DMS114 treated with DMSO at 0.1 percent for 48 hours (cell line): Measurements from ENCODE around the gene ATG14.
A peak's percentile ranks its signal among the peaks of the same experiment; 100 is the strongest.
"Not testable (repeated sequence)": the region's sequence is repeated elsewhere in the genome, so short reads cannot be mapped to it uniquely, and the experiment has no call there.

Experiments used
- DNase-seq: peaks from one replicate; lab custom pipeline; 2025; ENCODE audit not compliant: unreplicated experiment; lab: John Stamatoyannopoulos, UW

Gene ATG14

DNA sequence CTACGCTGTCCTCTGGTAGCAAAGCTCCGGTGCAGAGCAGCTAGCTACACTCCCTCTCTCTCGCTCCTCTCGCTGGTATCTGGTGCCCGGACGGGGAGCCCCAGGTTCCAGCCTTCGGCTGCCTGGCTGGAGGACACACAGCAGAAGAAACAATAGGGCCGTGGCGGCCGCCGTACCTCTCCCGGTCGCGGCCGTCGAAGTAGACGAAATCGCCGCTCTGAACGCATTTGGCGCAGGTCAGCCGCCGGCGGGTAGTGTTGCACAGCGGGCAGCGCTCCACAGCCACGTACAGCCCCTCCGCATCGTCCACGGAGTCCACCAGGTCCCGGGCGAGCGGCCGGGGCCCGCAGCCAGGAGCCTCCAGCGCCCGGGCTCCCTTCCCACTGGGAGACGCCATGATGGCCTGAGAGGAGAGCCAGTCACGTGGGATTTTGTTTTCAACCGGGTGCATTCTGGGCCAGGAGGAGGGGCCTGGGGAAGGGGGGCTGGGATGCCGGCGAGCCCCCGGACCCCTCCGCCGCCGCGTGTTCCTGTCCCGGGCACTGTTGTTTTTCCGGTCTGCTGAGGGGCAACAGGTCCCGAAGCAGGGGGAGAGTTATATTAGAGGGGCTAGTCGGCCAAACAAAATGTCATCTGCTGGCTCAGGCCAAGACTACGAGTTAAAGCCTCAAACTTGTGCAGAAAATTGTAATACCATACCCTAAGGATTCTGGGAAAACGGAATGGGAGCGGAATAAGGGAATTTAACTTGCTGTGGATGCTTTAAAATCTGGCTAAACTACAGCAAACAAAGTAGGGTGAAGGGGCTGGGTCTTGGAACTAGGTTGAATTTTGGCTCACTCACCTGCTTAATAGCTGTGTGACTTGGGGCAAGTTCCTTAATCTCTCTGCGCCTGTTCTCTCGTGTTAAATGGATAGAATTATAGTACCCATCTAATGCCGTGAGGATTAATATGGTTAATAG, at the start of gene ATG14:
ATG14 (minus strand) TSS at position 405 of the 964 bp plus-strand sequence; CDS start at position 397, 8 bp downstream.
- peak; percentile 70 for DNase-seq

DNA sequence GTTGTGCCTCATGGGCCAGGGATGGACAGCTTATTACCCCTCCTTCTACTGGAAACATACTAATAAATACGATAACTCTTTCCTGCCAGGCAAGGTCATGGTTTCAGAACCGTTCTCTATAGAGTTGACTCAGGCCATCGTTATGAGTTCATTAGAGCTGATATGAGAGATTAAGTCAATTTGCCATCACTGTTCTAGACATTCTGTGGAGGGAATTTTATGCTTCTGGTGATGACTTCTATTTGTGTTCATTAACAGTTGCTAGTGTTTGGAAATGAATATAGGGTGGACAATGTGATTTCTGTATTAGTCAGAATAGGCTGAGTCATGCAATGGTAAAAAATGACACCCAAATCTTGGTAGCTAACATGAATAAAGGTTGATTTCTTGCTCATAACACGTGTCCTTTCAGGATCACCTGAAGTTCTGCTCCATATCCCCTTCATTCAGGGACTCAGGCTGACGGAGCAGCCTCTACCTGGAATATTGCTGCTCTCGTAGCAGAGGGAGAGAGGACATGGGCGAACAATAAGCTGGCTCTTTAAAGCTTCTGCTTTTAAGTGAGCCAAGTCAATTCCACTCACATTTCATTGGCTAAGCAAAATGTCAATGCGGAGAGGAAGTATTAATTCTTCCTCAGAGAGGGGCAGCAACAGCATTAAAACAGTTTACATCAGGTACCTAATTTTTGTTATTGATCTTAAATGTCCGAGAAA, 47.3 kb upstream of the ATG14 start:
- DNase-seq, result no peak

DNA sequence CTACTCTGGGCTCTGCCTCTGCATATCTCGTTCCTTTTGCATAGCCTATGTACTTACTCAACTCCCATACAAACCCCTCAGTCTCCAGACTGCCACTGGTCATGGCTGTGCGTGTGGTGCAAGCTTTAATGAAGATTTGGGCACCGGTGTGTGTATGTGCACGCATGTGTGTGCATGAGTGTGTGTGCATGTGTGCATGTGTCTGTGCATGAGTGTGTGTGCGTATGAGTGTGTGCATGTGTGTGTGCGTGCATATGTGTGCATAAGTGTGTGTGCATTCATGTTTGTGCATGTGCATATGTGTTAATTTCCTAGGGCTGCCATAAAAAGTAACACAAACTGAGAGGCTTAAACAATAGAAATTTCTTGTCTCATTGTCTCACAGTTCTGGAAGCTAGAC, 45.9 kb upstream of the ATG14 start:
- no peak for DNase-seq

GRCh38 chr14:55456411-55456810, 44.8 kb upstream of the ATG14 start:
- DNase-seq, result not testable (repeated sequence)

DNA sequence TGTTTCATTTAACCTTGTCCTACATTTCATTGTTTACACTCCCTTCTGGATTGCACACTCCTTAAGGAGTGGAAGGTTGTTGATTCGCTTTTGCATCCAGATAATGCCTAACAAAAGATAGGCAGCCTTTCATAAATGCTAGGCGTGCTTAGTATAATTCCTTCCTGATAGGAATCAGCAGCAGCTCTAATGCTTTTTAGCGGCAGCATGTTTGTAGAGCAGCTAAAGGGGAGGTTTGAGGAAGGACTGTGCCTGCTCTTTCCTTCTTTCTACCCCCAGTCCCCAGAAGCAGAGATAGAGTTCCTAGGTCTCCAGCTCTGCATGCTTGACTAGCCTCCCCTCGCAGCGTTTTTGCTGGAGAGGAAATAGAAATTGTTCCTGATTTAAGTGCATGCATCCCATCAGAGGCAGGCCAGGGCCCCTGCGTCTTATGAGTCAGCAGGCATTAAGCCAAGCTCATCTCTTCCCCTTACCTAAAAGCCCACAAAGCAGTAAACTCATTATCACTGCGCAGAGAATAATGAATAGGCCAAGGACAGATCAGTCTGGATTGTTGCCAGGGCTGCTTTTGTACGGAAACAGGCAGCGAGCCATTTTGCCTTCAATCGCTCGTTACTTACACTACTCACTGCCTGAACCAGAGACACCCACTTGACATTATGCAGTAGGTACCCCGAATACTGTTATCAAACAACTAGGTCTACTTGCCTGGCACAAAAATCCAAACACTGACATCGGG, 42.8 kb upstream of the ATG14 start:
- DNase-seq, result no peak

GRCh38 chr14:55451950-55452349, 40.3 kb upstream of the ATG14 start:
- DNase-seq, result no peak

DNA sequence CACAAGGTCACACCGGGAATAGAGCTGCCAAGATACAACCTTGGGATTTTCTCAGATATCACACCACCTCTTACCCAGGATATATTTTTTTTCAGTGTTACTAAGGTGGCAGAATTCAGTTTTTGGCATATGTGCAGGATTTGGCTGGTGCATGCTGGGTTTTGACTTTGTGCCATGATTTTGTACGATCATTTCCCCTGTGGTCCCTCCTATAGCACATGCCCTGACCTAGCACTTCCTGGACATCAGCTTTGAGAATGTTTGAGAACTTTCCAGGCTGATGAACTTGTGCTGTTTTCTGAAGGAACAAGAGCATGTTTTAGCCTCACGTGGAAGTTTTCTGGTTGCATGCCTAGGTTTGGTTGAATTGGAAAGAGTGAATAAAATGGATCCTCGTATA, 39.8 kb upstream of the ATG14 start:
- DNase-seq, result no peak

- no peak for DNase-seq
Observed at GRCh38 chr14:55450987-55451386, 39.4 kb upstream of the ATG14 start.

GRCh38 chr14:55450539-55450938, 38.9 kb upstream of the ATG14 start:
- DNase-seq, result no peak

DNA sequence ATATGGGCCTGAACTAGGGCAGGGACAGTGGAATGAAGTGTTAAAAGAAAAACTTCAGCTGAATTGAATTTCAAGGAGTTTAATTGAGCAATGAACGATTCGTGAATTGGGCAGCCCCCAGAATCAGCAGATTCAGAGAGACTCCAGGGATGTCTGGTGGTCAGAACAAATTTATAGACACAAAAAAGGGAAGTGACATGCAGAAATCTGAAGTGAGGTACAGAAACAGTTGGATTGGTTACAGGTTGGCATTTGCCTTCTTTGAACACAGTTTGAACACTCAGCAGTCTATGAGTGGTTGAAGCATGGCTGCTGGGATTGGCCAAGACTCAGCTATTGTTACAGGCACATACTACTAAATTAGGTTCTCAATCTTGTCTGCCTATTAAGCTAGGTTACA, 38.5 kb upstream of the ATG14 start:
- DNase-seq, result no peak

DNA sequence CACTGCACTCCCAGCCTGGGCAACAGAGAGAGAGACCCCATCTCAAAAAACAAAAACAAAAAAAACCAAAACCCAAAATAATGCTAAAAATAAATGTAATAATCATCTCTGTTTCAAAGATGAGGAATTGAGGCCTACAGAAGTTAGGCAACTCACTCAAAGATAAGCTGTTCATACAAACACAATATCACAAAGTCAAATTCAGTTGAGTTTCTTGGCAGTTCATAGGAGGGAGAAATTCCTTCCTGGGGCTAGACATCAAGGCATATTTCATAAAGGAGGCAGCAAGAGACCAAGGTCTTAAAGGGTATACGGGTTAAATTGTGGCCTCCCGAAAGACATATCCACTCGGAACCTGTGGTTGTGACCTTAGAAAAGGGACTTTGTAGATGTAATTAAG, 37.5 kb upstream of the ATG14 start:
- DNase-seq, result no peak

DNA sequence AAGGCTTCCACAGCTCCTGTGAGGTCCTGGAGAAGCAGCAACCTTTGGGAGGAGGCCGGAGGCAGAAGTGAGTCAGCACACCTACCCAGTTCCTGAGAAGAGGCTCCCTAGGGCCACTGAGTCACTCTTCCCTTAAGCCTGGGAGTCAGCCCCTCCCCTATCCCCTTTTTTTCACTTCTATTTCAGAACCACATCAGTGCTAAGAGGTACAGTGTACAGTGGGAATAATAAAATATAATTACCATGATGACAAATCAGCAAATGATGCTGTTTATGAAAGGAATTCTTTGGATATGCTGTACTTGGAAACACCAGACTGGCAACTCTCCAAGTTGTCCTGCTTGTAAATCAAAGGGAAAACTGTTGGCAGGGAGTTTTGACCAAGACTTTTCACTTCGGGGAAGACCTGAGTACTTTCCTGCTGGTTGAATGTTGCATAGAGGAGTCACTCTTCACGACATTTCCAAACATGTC, 36.5 kb upstream of the ATG14 start:
- no peak for DNase-seq

GRCh38 chr14:55446833-55447232, 35.2 kb upstream of the ATG14 start:
- DNase-seq, result no peak

DNA sequence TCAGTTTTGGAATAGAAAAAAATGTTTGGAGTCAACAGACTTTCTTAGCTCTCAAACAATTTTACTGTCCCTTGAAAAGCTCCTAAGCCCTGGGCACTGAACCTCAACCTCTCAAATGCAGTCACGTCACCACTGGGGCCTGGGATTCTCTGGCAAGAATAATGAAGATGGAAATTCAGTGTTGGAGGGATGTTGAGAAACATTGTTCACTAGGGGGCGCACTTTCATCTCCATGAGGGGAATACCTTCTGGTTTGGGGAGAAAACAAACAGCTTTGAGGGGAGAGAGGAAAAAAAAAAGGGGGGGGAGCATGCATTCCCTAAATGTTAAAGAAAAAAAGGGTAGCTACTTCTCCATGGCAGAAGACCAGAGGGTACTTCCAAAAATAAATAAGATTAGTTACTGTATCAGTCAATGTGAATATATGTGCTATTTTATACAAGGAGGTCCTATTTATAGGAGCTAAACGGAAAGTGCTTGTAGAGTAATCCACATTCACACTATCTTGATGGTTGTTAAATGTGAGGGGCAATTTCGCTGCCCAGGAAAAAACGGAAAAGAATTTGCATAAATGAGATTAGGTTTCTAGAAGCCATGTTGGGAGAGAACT, 34.6 kb upstream of the ATG14 start:
- peak; percentile 49 for DNase-seq

DNA sequence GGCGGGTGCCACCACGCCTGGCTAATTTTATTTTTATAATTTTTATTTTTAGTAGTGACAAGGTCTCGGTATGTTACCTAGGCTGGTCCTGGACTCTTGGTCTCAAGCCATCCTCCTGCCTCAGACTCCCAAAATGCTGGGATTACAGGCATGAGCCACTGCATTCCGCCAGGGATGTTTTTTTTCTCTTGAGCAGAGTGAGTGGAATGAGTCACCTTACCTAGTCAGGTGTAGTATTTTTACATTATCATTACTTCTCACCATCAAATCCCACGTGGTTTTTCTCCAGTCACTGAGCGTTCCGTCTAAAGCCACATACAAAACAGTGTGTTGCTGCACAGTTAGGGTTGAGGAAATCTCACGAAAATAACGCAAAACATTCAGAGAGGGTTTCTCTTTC, 29.7 kb upstream of the ATG14 start:
- no peak for DNase-seq

- DNase-seq, result no peak
Observed at GRCh38 chr14:55440385-55440784, 28.8 kb upstream of the ATG14 start, which contains the start of gene TBPL2. Gene TBPL2 (minus strand): TSS chr14:55440616. CDS start chr14:55440449, 167 bp downstream.

DNA sequence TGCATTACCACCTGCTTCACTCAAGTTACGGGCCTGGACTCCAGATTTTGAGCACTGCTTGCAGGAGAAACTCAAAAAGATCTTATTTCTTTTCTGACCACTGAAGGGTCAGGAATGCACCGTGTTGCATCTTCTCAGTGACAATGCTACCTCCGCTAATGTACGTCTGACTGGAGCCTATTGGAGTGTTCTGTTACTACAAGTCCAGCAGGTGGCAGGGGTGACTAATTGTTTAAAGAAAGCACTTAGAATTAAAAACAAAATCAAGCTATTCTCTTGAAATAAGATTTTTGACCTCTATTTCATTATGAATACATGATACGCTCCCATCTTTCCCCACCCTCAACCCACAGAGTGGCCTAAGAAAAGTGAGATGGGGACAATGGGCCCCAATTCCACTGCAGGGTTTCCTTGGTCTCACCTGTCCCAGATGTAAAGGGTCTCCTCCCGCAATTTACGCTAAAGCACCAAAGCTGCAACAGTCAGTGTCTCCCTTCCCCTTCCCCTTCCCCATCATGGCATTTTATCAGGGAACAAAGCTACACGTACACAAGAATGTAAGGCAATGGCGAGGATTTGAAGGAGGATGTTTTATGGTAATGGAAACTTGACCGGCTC, 26.5 kb upstream of the ATG14 start:
- peak; percentile 38 for DNase-seq

- no peak for DNase-seq
Observed at GRCh38 chr14:55436931-55437330, 25.3 kb upstream of the ATG14 start.

- DNase-seq, result no peak
Observed at GRCh38 chr14:55436519-55436918, 24.9 kb upstream of the ATG14 start.

- no peak for DNase-seq
Observed at GRCh38 chr14:55434805-55435174, 23.2 kb upstream of the ATG14 start.
